CD4-positive, alpha-beta T cell (primary cell): Measurements from ENCODE around the gene CLDN20. TPM values are rescaled to one million over a fixed set of nuclear protein-coding genes. Genes with fewer than 3 reads are reported as not detected.

Experiments used
- ATAC-seq: fragments of 200-7000 bp; cut with Tn5 transposase; one replicate; pipeline ENCODE4 v1.10.0; 2022; ENCODE audit warnings: mild to moderate bottlenecking; ENCODE audit not compliant: poor library complexity
- CTCF ChIA-PET: fragments of 350-600 bp; sonication (Branson Sonifier 250); formaldehyde crosslinking; loops from one replicate; lab custom pipeline; 2021; ENCODE audit warnings: antibody characterized with exemption, inconsistent platforms; lab: Charles Lee
- POLR2A ChIA-PET: fragments of 350-600 bp; sonication (Branson Sonifier 250); formaldehyde crosslinking; loops from one replicate; lab custom pipeline; 2021; ENCODE audit warnings: antibody characterized with exemption, inconsistent platforms; lab: Charles Lee
- DNase-seq, 14 experiments: peaks; one replicate each; pipeline ENCODE4 v3.0.0-alpha.2; 2013 to 2020; ENCODE audit warnings: mixed read lengths in 2 of 14
- H3K27ac ChIP-seq, 2 donors: one replicate each; pipeline versions ENCODE4 v1.5.1 to v1.7.0; 2013; ENCODE audit warnings: low read length in 2 of 2, low read depth in 1 of 2, mild to moderate bottlenecking in 1 of 2
- H3K27me3 ChIP-seq, 2 experiments: 1 replicate in 1 of 2; 2 replicates in 1 of 2; pipeline versions ENCODE4 v1.6.1 to v1.7.0; 2013; ENCODE audit warnings: low read length in 2 of 2, control low read depth in 1 of 2, mild to moderate bottlenecking in 1 of 2, moderate library complexity in 1 of 2; ENCODE audit not compliant: insufficient read depth in 2 of 2, control insufficient read depth in 1 of 2
- H3K36me3 ChIP-seq: one replicate; pipeline ENCODE4 v1.6.1; 2013; ENCODE audit warnings: low read length, control low read depth; ENCODE audit not compliant: insufficient read depth
- H3K4me1 ChIP-seq: one replicate; pipeline ENCODE4 v1.6.1; 2013; ENCODE audit warnings: low read length, control low read depth; ENCODE audit not compliant: insufficient read depth
- H3K4me3 ChIP-seq: one replicate; pipeline ENCODE4 v1.5.1; 2013; ENCODE audit warnings: mild to moderate bottlenecking, low read length, moderate library complexity
- H3K9me3 ChIP-seq, 2 experiments: 1 replicate in 1 of 2; 2 replicates in 1 of 2; pipeline versions ENCODE4 v1.6.1 to v1.7.0; 2013; ENCODE audit warnings: low read length in 2 of 2, mild to moderate bottlenecking in 2 of 2, control low read depth in 1 of 2, moderate library complexity in 1 of 2; ENCODE audit not compliant: control insufficient read depth in 1 of 2, insufficient read depth in 1 of 2
- H3K27ac Mint-ChIP-seq: one replicate; pipeline ENCODE4 v1.8.0; 2020; ENCODE audit warnings: mixed read lengths
- H3K27me3 Mint-ChIP-seq: one replicate; pipeline ENCODE4 v1.8.0; 2021; ENCODE audit warnings: mixed read lengths
- H3K36me3 Mint-ChIP-seq: one replicate; pipeline ENCODE4 v1.8.0; 2021; ENCODE audit warnings: low read depth, mixed read lengths
- H3K4me1 Mint-ChIP-seq: one replicate; pipeline ENCODE4 v1.8.0; 2021; ENCODE audit warnings: low read depth, mixed read lengths
- H3K4me3 Mint-ChIP-seq: one replicate; pipeline ENCODE4 v1.8.0; 2020; ENCODE audit warnings: mild to moderate bottlenecking, mixed read lengths
- H3K9me3 Mint-ChIP-seq: one replicate; pipeline ENCODE4 v1.8.0; 2020; ENCODE audit warnings: mixed read lengths
- CTCF ChIP-seq: fragments of 200-600 bp; IDR thresholded peaks from one replicate; pipeline ENCODE4 v1.8.0; 2022; ENCODE audit warnings: antibody characterized with exemption, mild to moderate bottlenecking
- intact Hi-C, 2 experiments: fragments of 100-400 bp; cut with DNase I in 1 of 2; cut with micrococcal nuclease in 1 of 2; formaldehyde crosslinking; loops; one replicate each; pipeline versions ENCODE4 v1.15.1 to v1.9.0; 2023 to 2025; cut with DNase I, micrococcal nuclease
- total RNA-seq, 174 experiments: library from RNA in 2 of 174; stranded (reverse) in 2 of 174; gene quantifications; one replicate each; pipeline ENCODE4 v1.2.3 and lab custom pipeline; 2021 to 2026

Gene CLDN20
- total RNA-seq, 2 experiments from 2014 or later, result not detected

- Mint-ChIP-seq H3K27ac (peak overlapping the region; percentile 7), H3K9me3 (no peaks in the 10 kb centered on the region), H3K36me3 (peaks cover 87% of the 10 kb centered on the region), H3K4me3 (no peak overlapping the region), H3K4me1 (no peaks in the 10 kb centered on the region), H3K27me3 (no peaks in the 10 kb centered on the region)
- no peak for DNase-seq
- peaks cover 64% of the 10 kb centered on the region for H3K36me3 ChIP-seq
- CTCF ChIA-PET, result no interaction called here
- POLR2A ChIA-PET, result no interaction called here
- intact Hi-C loops, result no loop called here
- no peak overlapping the region for H3K27ac ChIP-seq
- no peak for ATAC-seq
- H3K4me3 ChIP-seq, result no peak overlapping the region
- no peaks in the 10 kb centered on the region for H3K9me3 ChIP-seq
- H3K4me1 ChIP-seq, result no peaks in the 10 kb centered on the region
- no peaks in the 10 kb centered on the region for H3K27me3 ChIP-seq
- TF ChIP-seq CTCF, result no peak
Measured at GRCh38 chr6:155261111-155261900, 2.5 kb upstream of the CLDN20 start.

GRCh38 chr6:155262655-155263054, 1.2 kb upstream of the CLDN20 start:
- POLR2A ChIA-PET, result interaction anchor here (1.1 kb wide), 1 partner anchor 92 kb away, joined by 3 read pairs; no protein-coding TSS in a partner anchor
- CTCF ChIA-PET, result no interaction called here
- intact Hi-C loops, result no loop called here
- Histone ChIP-seq H3K4me3 (no peak overlapping the region), H3K27me3 (no peaks in the 10 kb centered on the region), H3K4me1 (no peaks in the 10 kb centered on the region), H3K9me3 (no peaks in the 10 kb centered on the region), H3K36me3 (peaks cover 51% of the 10 kb centered on the region), H3K27ac (no peak overlapping the region)
- TF ChIP-seq CTCF, result no peak
- H3K36me3 Mint-ChIP-seq, result peaks cover 81% of the 10 kb centered on the region
- no peaks in the 10 kb centered on the region for H3K27me3 Mint-ChIP-seq
- ATAC-seq (no peak), DNase-seq (no peak)
- no peaks in the 10 kb centered on the region for H3K9me3 Mint-ChIP-seq
- H3K4me1 Mint-ChIP-seq, result peaks cover 5% of the 10 kb centered on the region
- H3K4me3 Mint-ChIP-seq, result no peak overlapping the region
- peak overlapping the region; percentile 8 for H3K27ac Mint-ChIP-seq

GRCh38 chr6:155264693-155265320, 994 bp downstream of the CLDN20 start:
- Histone ChIP-seq H3K27ac (no peak overlapping the region), H3K9me3 (no peaks in the 10 kb centered on the region), H3K36me3 (peaks cover 31% of the 10 kb centered on the region), H3K4me3 (no peak overlapping the region), H3K4me1 (no peaks in the 10 kb centered on the region), H3K27me3 (no peaks in the 10 kb centered on the region)
- no peak overlapping the region for H3K27ac Mint-ChIP-seq
- H3K9me3 Mint-ChIP-seq, result no peaks in the 10 kb centered on the region
- DNase-seq (no peak), ATAC-seq (no peak)
- ChIA-PET POLR2A (no interaction called here), CTCF (no interaction called here)
- no peak overlapping the region for H3K4me3 Mint-ChIP-seq
- no peaks in the 10 kb centered on the region for H3K27me3 Mint-ChIP-seq
- intact Hi-C loops, result no loop called here
- TF ChIP-seq CTCF, result no peak
- peaks cover 12% of the 10 kb centered on the region for H3K4me1 Mint-ChIP-seq
- peaks cover 76% of the 10 kb centered on the region for H3K36me3 Mint-ChIP-seq
